Stimulated activated CD4-positive, alpha-beta T cell treated with anti-CD3 and anti-CD28 coated beads, TNF-alpha, amount 100 ng/mL, for 4 hours (primary cell): ENCODE data around the gene MED8.

Experiments used
- DNase-seq, 3 experiments: peaks; one replicate each; pipeline ENCODE4 v3.0.0-alpha.2; 2020; ENCODE audit warnings: low read depth in 3 of 3

MED8 gene, protein sequence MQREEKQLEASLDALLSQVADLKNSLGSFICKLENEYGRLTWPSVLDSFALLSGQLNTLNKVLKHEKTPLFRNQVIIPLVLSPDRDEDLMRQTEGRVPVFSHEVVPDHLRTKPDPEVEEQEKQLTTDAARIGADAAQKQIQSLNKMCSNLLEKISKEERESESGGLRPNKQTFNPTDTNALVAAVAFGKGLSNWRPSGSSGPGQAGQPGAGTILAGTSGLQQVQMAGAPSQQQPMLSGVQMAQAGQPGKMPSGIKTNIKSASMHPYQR

GRCh38 chr1:43389326-43390313, at the start of gene MED8, which contains the start of gene SZT2:
TSS of gene MED8 (minus strand) at chr1:43389800. CDS start at chr1:43389764, 36 bp downstream.
TSS of gene SZT2 (plus strand) at chr1:43389899. CDS start at chr1:43389969, 70 bp downstream.
- peak; percentile 84 to 85 (median 84) for DNase-seq

DNA sequence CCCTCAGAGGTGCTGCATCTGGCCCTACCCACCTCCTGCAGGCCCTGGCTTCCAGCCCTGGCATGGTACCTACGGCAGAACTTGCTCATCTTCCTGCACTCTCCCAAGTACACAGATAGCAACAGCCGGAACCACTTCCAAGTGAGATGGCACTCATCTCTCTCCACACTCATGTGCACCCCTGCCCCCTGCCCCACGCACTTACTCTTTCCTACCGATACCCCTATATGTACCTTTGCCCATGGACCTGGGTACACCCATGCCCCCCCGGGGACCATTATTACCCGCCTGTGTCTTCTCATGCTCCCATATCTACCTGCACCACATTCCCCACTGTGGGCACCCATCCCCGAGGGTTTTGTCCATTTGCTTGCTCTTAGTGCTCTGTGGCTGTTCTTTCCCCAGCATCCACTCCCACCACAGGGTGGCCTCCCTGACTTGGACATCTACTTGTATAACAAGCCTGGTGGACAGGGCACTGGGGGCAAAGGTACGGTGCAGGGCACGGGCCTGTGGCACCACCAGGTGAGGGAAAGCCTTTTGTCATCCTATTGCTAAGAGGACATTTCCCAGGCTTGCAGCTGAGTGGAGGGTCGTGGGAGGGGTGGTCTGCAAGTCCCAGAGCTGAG, 49.5 kb upstream of the MED8 start:
- DNase-seq, result no peak

- DNase-seq, result no peak
These were observed 49.0 kb upstream of the MED8 start for GRCh38 chr1:43438576-43438952.

- DNase-seq, result no peak
These were observed 48.4 kb upstream of the MED8 start for GRCh38 chr1:43438006-43438405.

- DNase-seq, result no peak
These were observed 47.7 kb upstream of the MED8 start for GRCh38 chr1:43437031-43437973.

- no peak for DNase-seq
These were observed 46.8 kb upstream of the MED8 start for GRCh38 chr1:43436371-43436770.

DNA sequence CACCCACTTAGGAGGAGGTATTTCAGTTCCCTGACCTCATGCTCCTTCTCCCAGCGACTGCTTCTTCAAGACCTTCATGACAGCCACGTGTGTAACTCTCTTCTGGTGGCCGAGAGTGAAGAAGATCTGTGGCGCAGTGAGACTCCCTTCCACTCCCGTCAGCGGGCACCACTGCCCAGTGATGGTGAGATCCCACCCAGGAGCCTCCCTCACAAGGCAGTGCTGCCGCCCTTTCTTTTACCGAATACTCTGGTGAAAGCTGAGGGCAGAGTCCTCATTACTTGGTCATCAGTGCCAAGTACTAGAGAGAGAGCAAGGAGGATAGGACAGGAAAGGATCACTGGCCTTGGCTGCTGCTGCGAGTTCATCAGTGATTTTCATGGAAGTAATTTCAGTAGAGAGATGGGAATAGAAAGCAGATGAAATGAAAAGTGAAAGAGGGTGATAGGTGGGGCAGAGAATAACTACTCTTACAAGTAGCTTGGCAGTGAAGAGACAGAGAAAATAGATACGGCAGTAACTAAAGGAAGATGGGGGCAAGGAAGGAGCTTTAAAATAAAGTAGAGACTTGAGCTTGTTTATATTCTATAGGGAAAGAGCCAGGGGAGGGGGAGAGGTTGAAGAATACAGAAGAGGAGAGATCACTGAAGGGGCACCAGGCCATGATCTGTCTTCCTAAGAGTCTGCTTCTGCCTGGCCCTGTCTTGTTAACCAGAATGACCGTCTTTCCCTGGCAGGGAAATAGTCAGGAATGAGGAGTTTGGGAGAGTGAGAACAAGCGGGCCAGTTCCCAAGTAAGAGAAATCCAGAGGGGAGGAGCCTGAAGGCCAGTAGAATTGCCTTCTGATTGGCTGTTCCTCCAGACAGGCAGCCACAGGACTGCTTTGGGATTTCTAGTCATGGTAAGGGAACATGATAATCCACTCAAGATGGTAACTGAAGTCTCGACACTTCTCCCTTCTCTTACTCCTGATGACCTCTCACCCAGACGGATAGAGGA, 45.8 kb upstream of the MED8 start:
- DNase-seq, result no peak

DNA sequence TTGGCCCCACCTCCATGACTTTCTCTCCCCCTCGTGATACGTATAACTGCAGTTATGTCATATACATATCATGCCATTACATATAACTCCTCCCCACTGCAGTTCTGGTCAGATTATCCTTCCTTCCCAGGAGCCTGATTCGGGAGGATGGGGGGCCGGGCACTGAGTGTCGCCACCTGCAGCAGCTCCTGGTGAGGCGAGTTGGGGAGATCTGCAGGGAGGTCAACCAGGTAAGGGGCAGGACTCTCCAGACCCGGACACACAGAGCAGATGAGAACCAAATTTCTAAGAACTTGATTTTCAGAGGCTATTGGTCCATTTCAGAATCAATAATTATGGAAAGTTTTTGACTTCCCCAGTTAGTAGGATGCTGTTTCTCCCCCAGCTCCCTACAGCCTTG, 44.7 kb upstream of the MED8 start:
- DNase-seq, result no peak

DNA sequence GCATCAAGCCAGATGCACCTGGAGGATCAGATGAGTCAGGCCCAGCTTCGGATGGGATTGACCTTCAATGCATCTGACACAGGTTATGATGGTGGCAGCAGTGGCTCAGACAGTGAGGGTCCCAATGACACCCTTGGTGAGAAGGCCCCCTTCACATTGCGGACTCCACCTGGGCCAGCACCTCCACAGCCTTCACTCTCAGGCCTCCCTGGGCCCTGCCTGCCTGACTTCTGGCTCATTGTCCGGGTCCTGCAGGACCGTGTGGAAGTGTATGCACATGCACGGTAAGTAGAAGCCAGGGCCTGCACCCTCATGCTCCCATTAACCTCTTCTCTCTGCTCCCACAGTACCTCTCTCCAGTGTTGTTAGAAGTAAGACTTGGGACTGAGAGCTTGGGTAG, 43.3 kb upstream of the MED8 start:
- DNase-seq, result no peak

DNA sequence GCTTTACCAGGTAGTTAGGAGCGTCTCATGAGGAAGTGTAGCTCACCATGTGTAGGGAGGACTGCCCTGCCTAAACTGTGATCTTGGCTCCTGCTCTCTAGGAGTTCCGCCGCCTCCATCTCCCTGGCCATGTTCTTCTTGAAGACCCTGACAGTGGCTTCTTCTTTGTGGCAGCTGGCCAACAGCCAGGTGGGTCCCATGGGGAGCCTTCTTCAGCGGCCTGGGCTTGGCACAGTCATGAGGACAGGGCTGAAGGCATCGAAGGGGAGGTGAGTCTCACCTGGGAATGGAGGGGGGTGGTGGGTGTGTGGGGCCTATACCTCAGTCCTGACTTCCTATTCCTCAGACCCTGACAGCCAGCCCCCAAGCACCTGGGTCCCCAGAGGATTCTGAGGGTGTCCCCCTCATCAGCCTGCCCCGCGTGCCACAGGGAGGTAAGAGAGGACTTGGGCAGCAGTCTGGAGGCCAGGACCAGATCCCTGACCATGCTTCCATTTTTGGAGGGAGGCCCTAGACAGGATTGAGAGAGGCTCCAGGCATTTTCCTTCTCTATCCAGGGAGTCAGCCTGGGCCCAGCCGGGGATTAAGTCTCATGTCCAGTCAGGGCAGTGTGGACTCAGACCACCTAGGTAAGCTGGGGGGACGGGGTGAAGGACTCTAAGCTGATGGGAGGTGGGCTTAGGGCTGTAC, 42.7 kb upstream of the MED8 start:
- DNase-seq, result no peak

GRCh38 chr1:43431676-43432075, 42.1 kb upstream of the MED8 start:
- no peak for DNase-seq

DNA sequence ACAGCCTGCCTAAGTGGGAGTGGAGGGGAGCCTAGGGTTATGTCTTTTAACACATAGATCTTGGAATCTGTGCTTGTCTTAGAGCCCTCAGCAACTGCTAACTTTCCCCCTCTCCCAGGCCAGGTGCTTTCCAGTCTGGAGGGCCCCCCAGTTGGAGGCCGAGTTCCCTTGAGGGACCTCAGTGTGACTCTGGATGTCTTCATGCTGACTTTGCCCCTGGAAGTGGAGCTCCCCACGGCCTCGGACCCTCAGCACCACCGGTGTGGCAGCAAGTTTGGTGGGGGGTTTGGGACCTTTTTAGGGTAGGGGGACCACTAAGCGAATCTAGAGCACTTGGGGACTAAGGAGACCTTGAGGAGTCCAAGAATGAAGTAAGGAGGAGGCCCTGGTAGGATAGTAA, 41.2 kb upstream of the MED8 start:
- no peak for DNase-seq

- no peak for DNase-seq
These were observed 38.3 kb upstream of the MED8 start for GRCh38 chr1:43427941-43428340.

- DNase-seq, result no peak
These were observed 37.9 kb upstream of the MED8 start for GRCh38 chr1:43427524-43427923.

DNA sequence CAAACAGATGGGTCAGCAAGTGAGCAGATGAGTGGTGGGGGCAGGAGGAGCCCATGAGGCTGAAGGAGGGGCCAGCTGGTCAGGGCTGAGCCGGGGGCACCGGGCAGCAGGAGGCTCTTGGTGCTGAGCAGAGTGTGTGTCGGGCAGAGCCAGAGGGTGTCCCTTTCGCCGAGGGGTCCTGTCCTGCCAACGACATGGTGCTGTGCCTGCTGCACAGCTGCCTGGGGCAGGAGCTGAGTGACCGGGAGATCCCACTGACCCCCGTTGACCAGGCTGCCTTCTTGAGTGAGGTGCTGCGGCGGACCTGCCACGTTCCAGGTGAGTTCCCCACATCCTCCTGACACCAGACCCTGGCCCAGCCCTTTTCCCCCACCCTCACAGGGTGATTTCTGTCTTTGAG, 36.6 kb upstream of the MED8 start:
- DNase-seq, result no peak

GRCh38 chr1:43425045-43425444, 35.4 kb upstream of the MED8 start:
- DNase-seq, result no peak

DNA sequence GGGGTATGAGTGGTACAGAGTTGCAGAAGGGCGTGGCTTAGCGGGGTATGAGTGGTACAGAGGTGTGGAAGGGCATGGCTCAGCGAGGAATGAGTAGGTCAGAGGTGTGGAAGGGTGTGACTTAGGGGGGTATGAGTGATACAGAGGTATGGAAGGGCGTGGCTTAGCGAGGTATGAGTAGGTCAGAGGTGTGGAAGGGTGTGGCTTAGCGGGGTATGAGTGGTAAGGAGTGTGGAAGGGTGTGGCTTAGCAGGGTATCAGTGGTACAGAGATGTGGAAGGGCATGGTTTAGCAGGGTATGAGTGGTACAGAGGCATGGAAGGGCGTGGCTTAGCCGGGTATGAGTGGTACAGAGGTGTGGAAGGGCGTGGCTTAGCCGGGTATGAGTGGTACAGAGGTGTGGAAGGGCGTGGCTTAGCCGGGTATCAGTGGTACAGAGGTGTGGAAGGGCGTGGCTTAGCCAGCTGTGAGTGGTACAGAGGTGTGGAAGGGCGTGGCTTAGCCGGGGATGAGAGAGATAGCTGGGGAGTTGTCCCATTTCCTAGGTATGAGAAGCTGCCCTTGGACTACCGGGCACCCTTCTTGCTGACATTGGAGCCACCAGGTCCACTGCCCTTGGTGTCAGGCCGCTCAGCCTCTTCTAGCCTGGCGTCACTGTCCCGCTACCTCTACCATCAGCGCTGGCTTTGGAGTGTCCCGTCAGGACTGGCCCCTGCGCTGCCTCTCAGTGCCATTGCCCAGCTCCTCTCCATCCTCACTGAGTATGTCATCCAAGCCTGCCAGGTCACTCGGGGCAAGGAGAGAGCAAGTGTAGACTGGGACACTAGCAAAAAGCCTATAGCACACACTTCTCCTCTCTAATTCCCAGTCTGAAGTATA, 34.3 kb upstream of the MED8 start:
- no peak for DNase-seq

DNA sequence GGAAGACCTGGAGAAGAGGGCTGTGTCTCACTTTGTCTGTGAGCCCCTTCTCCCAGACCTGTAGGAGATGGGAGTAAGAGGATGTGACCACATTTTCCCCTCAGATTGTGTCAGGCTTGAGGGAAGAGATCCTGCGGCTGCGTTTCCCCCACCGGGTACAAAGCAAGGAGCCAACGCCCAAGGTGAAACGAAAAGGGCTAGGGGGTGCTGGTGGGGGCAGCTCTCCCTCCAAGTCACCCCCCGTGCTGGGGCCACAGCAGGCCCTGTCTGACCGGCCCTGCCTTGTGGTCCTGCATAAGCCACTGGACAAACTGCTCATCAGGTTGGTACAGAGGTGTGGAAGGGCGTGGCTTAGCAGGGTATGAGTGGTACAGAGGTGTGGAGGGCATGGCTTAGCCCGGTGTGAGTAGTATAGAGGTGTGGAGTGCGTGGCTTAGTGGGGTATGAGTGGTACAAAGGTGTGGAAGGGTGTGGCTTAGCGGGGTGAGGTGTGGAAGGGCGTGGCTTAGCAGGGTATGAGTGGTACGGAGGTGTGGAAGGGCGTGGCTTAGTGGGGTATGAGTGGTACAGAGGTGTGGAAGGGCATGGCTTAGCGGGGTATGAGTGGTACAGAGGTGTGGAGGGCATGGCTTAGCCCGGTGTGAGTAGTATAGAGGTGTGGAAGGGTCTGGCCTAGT, 33.5 kb upstream of the MED8 start:
- DNase-seq, result no peak
